HG02884 (cell line): ENCODE data around the gene SPRYD7.
"Not testable (repeated sequence)": the region's sequence is repeated elsewhere in the genome, so short reads cannot be mapped to it uniquely, and the experiment has no call there.

Experiments used
- ATAC-seq: cut with Tn5 transposase; IDR thresholded peaks from one replicate; pipeline ENCODE4 v1.9.1; 2021; ENCODE audit warnings: mild to moderate bottlenecking, moderate library complexity; ENCODE audit not compliant: unreplicated experiment

Gene SPRYD7

GRCh38 chr13:49933511-49933910, 2.6 kb downstream of the SPRYD7 start:
- ATAC-seq, result no peak

- ATAC-seq, result no peak
Observed at GRCh38 chr13:49932868-49933267, 3.3 kb downstream of the SPRYD7 start.

- ATAC-seq, result no peak
Observed at GRCh38 chr13:49932066-49932465, 4.1 kb downstream of the SPRYD7 start.

- no peak for ATAC-seq
Observed at GRCh38 chr13:49927755-49928154, 8.4 kb downstream of the SPRYD7 start.

- no peak for ATAC-seq
Observed at GRCh38 chr13:49925881-49926418, 10.2 kb downstream of the SPRYD7 start.

- ATAC-seq, result no peak
Observed at GRCh38 chr13:49922301-49922700, 13.8 kb downstream of the SPRYD7 start.

GRCh38 chr13:49920969-49921368, 15.2 kb downstream of the SPRYD7 start:
- not testable (repeated sequence) for ATAC-seq

GRCh38 chr13:49918106-49918505, 18.0 kb downstream of the SPRYD7 start:
- ATAC-seq, result not testable (repeated sequence)

- no peak for ATAC-seq
Observed at GRCh38 chr13:49914947-49915346, 21.2 kb downstream of the SPRYD7 start.

GRCh38 chr13:49908637-49909036, 27.5 kb downstream of the SPRYD7 start:
- ATAC-seq, result no peak

GRCh38 chr13:49904729-49905456, 31.2 kb downstream of the SPRYD7 start:
- no peak for ATAC-seq

GRCh38 chr13:49898792-49899191, 37.3 kb downstream of the SPRYD7 start:
- no peak for ATAC-seq

- ATAC-seq, result no peak
Observed at GRCh38 chr13:49897713-49898112, 38.4 kb downstream of the SPRYD7 start.

GRCh38 chr13:49895826-49896225, 40.3 kb downstream of the SPRYD7 start:
- no peak for ATAC-seq

- ATAC-seq, result no peak
Observed at GRCh38 chr13:49893591-49893990, 42.5 kb downstream of the SPRYD7 start.

GRCh38 chr13:49890376-49890775, 45.8 kb downstream of the SPRYD7 start:
- no peak for ATAC-seq

GRCh38 chr13:49878682-49879081, 57.5 kb downstream of the SPRYD7 start:
- no peak for ATAC-seq

GRCh38 chr13:49877629-49878218, 58.4 kb downstream of the SPRYD7 start:
- no peak for ATAC-seq

GRCh38 chr13:49874430-49874829, 61.7 kb downstream of the SPRYD7 start:
- no peak for ATAC-seq

GRCh38 chr13:49869519-49869918, 66.6 kb downstream of the SPRYD7 start:
- no peak for ATAC-seq

GRCh38 chr13:49867834-49868233, 68.3 kb downstream of the SPRYD7 start:
- no peak for ATAC-seq

- ATAC-seq, result no peak
Observed at GRCh38 chr13:49865218-49865617, 70.9 kb downstream of the SPRYD7 start.
